Panc1 (cell line): Measurements from ENCODE around the gene GPBAR1.

Experiments used
- CTCF ChIP-seq: fragments of 450-650 bp; IDR thresholded peaks from 2 replicates; pipeline ENCODE4 v1.5.1; 2017; ENCODE audit warnings: mild to moderate bottlenecking
- POLR2AphosphoS5 ChIP-seq: IDR thresholded peaks from 2 replicates; pipeline ENCODE4 v1.6.1; 2012; ENCODE audit warnings: mild to moderate bottlenecking, low read depth, low read length, moderate library complexity
- REST ChIP-seq, 2 experiments: IDR thresholded peaks; 2 replicates each; pipeline ENCODE4 v1.6.1; 2011 to 2012; ENCODE audit warnings: low read depth in 2 of 2, control low read depth in 1 of 2, low read length in 1 of 2, mild to moderate bottlenecking in 1 of 2, moderate library complexity in 1 of 2; ENCODE audit not compliant: insufficient read depth in 1 of 2

- TF ChIP-seq CTCF (no peak), REST (IDR thresholded peaks at IDR 0.05; ENCODE audit: insufficient read depth in 1 of 2, low read depth in 2 of 2, low read length in 1 of 2) (no peak), POLR2AphosphoS5 (no peak)
Observed at GRCh38 chr2:218229851-218230250, 31.0 kb upstream of the GPBAR1 start.
